GDM1 (cell line): Measurements from ENCODE around the gene SAYSD1.

ENCODE experiments used
- DNase-seq: peaks from one replicate; lab custom pipeline; 2025; lab: John Stamatoyannopoulos, UW

SAYSD1 gene

GRCh38 chr6:39108041-39108839, 6.7 kb downstream of the SAYSD1 start:
- no peak for DNase-seq

- no peak for DNase-seq
Observed at GRCh38 chr6:39107641-39108040, 7.3 kb downstream of the SAYSD1 start.

DNA sequence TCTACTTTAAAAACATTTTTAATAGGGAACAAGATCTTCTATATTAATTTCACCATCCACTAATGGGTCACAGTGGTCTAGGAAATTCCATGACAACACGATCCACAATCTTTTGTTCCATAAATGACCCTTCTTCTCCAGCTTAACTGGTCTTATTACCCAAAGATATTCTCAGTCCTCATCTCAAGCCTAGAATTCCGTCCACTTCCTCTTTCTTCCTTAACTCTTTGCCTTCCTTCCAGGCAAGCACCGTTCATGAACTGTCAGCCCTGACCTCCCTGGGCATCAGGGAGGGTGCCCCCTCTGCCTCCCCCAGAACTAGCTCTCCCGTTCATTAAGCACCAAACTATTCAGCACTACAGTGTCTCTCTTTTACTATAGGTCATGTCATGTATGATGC, 8.0 kb downstream of the SAYSD1 start:
- no peak for DNase-seq

GRCh38 chr6:39104528-39104927, 10.5 kb downstream of the SAYSD1 start:
- DNase-seq = no peak

GRCh38 chr6:39102821-39103136, 12.2 kb downstream of the SAYSD1 start:
- DNase-seq = no peak

GRCh38 chr6:39102071-39102820, 12.7 kb downstream of the SAYSD1 start:
- no peak for DNase-seq

DNA sequence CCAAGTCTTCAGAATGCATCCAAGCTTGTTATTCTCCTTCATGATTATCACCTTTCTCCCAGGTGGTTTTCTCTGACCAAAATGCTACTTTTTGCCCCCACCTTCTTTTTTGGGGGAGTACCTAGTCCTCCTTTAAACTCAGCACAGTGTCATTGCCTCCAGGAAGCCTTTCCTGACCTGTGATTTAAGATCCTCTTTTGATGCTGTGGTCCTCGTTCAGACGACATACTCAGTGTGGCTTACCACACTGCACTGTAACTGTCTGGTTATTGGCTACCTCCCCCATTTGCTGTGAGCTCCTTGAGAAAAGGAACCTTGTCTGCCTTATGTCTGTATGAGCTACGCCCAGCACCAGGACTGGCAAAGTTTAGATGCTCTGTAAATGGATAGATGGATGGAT, 14.6 kb downstream of the SAYSD1 start:
- DNase-seq = peak; percentile 16

DNA sequence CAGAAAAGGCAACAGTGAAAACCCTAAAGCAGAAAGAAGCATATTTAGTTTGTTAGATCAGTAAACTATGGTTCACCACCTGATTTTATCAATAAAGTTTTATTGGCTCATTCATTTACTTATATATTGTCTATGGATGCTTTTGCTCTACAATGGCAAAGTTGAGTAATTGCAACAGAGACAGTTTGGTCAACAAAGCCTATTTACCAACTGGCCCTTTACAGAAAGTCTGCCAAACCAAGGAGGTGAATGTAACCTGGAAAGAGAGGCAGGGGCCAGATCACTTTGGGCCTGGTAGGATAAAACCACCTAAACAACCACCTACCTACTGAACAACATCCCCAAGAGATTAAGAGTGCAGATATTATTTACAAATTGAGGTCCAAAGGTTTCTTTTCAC, 19.4 kb downstream of the SAYSD1 start:
- DNase-seq = no peak

GRCh38 chr6:39093149-39093708, 21.8 kb downstream of the SAYSD1 start:
- no peak for DNase-seq

DNA sequence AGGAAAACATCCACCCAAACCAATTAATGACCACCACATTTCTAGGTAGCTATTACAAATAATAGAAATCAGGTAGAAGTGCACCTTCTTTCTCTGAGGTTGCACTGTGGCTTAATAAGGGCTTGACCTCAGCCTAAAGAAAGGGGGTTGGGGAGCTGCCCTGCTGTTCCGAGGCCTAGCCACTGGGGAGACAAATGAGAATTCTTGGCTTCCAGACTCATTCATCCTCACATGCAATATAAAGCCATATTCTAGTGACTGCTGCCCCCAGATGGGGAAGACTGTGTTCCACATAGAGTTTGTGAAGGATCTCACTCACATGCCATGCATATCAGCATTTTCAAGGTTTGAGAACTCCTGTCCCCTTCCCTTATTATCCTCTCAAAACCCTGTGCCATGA, 22.9 kb downstream of the SAYSD1 start:
- no peak for DNase-seq

DNA sequence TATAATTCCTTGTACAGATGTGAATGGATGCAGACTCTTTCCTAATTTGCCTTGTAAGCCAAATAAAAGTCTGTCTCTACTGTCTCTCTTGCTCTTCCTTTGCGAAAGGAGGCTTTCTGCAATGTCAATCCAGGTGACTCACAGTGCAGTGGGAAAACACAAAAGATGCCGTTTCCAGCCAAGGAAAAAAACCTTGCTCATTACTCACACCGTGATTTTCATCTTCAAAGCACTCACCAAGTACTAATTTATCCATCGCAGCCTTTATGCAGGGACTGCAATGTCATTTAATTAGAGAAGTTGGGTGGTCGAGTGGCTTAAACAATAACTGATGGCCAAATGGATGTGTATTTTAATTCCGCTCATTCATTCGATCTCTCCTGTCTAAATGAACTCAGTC, 23.8 kb downstream of the SAYSD1 start:
- no peak for DNase-seq

DNA sequence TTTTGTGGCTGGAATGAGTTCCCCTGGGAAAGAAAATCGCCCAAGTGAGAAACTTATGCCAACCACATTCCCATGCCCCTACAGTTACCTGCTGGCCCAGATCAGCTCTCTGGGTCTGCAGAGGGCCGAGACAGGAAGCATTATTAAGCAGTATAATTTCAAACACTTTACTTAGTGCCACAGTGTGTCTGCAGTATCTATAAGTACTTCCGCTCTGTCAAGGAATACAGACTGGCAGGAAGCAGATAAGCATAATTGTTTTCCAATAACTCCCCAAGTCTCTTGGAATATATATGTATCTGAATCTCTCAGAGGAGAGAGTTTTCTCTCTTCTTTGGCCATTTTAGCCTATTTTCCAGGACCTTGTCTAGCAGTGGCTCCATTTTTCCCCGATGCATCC, 24.9 kb downstream of the SAYSD1 start:
- peak; percentile 6 for DNase-seq

DNA sequence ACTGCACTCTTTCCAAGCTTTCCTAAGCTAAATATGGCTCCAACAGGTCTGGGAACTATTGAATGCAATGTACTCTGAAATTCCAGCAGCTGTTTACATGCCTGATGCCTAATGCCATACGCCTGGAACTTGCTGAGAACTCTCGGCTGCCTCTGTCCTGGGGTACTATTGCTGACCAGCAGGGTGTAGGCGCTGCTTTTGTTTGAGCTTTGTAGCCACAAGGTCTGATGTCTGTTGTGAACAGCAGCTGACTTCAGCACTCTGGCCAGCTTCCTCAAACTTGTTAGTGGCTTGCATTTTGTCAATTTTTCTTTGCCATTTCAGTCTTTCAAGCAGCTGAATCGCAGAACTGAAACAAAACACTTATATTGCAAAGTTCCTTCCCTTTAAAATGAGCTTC, 26.7 kb downstream of the SAYSD1 start:
- no peak for DNase-seq

DNA sequence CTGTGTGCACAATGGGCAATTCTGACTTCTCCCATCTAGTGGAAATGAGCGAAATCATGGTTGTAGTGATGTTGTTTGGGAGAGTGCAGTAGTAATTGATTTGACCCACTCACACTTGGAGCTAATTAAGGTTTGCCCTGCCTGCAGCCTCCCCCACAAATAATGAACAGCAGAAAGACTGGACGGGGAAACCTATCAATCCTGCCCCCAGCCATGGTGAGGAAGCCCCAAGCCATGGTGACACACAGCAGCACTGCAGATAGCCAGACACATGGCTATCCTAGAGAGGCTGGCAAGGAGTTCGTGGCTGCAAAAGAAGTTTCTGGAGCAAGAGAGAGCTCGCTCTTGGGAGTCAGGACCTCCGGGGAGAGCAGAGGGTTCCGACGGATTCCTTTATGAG, 27.8 kb downstream of the SAYSD1 start:
- no peak for DNase-seq

DNA sequence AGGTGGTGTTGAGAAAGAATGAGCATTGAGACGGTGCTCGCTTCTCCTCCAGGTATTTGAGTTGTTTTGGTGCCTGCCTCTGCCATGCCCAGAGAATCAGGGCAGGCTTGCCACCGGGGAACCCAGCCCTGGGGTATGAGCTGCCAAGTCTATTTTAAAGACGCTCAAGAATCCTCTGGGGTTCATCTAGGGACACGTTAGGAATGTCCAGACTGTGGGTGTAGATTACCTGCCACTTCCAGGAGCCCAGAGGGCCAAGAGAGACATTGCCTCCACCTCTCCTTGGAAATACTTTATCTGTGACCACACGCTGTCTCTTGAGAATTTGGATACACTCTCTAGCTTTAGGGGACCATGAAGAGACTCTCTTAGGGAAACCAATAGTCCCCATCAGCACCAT, 28.3 kb downstream of the SAYSD1 start:
- DNase-seq = no peak

- no peak for DNase-seq
Observed at GRCh38 chr6:39086294-39086693, 28.7 kb downstream of the SAYSD1 start.

- no peak for DNase-seq
Observed at GRCh38 chr6:39085129-39085797, 29.7 kb downstream of the SAYSD1 start.

DNA sequence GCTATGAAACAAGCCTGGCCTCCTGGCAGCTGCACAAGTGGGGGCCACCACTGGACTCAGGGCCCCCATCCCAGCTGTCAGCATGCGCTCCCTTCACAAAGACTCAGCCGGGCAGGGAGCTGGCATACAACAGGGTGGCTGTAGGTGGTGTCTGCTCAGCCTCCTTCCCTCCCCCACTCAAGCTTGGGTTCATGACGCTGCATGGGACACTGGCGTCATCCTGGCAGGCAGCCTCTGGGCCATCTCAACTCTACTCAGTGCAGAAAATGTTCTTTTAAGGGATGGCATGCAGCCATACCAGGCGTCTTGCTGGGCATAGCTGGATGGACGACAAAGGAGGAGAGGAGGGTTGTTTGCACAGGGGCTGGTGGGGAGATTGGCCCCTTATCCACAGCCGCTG, 30.5 kb downstream of the SAYSD1 start:
- no peak for DNase-seq

- DNase-seq = no peak
Observed at GRCh38 chr6:39083231-39083634, 31.8 kb downstream of the SAYSD1 start.

DNA sequence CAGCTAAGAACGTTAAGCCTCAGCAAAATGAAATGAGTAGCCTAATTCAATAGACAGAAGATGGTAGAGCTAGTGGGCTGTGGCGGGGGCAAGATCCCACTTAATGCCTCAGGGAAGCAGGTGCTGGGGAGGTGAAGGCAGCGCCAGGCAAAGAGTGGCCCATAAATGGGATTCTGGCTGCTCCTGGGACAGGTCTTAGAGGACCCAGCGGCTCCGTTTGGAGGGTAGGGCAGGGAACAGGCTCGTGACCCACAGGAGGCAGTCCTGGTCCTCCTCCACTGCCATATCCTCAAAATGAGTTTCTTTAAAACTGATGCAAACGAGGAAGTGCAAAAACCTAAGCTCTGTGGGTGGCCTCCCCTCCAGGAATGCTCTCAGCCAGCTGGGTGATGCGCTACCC, 32.7 kb downstream of the SAYSD1 start:
- DNase-seq = no peak

DNA sequence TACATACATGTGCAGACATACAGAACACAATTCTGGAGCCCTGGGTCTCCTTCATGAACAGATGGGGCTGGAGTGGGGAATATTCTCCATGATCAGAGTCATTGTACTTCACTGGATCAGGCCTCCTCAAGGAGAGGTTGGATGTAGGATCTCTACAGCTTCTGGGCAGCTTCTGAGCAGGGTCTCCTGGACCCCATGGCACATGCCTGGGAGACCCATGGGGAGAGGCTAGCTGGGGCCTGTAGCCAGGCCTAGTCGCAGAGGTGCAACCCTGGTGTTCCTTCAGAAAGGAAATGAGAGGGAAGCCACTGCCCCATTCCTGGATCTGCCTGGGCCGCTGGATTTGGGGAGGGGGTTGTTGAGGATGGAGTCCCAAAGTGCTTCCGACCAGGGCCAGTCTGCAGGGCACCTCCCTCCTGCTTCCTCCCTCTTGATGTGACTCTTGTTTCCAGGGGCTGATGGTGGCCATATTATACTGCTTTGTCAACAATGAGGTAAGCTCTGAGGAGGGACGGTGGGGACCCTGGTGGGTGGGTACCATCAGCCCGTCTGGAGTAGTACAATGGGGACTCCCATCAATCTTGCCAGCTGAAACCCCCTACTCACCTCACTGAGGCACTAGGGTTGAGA, 34.6 kb downstream of the SAYSD1 start:
- no peak for DNase-seq
